Neutrophil (primary cell): ENCODE results near the gene PLAU.

Experiments
- H3K27ac ChIP-seq: fragments of 200-600 bp; sonication (generic); 2 replicates; pipeline ENCODE4 v1.5.1; 2016; ENCODE audit warnings: mild to moderate bottlenecking, moderate library complexity
- H3K27me3 ChIP-seq: fragments of 200-600 bp; sonication (generic); 2 replicates; pipeline ENCODE4 v1.6.0; 2016; ENCODE audit warnings: mild to moderate bottlenecking
- H3K36me3 ChIP-seq: fragments of 200-600 bp; sonication (generic); 2 replicates; pipeline ENCODE4 v1.5.1; 2017
- H3K4me1 ChIP-seq, 2 experiments: fragments of 200-600 bp in 1 of 2; sonication (generic) in 1 of 2; 1 replicate in 1 of 2; 2 replicates in 1 of 2; pipeline versions ENCODE4 v1.5.1 to v1.6.1; 2013 to 2016; ENCODE audit warnings: low read depth in 1 of 2, low read length in 1 of 2, mild to moderate bottlenecking in 1 of 2, moderate library complexity in 1 of 2; ENCODE audit not compliant: control insufficient read depth in 1 of 2, insufficient read depth in 1 of 2
- H3K4me3 ChIP-seq, 2 experiments: fragments of 200-600 bp in 1 of 2; sonication (generic) in 1 of 2; 1 replicate in 1 of 2; 2 replicates in 1 of 2; pipeline ENCODE4 v1.5.1; 2013 to 2016; ENCODE audit warnings: low read depth in 1 of 2, low read length in 1 of 2, mild to moderate bottlenecking in 1 of 2, moderate library complexity in 1 of 2
- H3K9me3 ChIP-seq: fragments of 200-600 bp; sonication (generic); 2 replicates; pipeline ENCODE4 v1.5.1; 2016
- TF ChIP-seq, protein P1 (sequence below): fragments of 200-600 bp; sonication (generic); IDR thresholded peaks from 2 replicates; pipeline ENCODE4 v1.5.1; 2016; ENCODE audit warnings: antibody characterized with exemption

The PLAU gene

DNA sequence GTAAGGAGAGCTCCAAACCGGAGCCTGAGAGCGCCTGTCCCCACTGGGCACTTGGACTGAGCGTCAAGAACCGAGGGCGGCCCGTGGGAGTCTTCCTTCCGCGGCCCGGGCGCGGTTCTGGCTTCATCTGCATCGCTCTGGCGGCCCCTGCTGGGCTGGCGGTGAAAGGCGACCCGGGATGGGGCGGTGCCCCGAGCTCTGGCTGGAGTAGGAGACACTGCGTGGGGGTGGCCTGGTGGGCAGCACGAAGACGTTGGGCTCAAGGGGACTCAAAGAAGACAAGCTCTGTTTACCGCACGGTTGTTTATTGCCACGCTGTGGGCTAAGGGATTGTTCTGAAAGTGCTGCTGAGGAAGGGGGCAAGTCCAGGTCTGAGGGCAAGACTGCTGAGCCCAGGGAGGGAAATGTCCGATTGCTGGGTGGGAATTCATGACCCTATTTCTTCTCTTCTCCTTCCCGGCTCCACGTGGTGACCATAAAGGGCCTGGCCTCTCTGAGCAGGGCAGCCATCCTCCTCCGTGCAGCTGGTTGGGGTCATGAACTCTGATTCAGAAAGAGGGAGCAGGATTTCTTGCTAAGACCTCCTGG, 29.8 kb downstream of the PLAU start:
- Histone ChIP-seq H3K27ac (peak overlapping the region; percentile 27), H3K36me3 (no peaks in the 10 kb centered on the region), H3K27me3 (no peaks in the 10 kb centered on the region), H3K4me3 (peak overlapping the region in 1 of 2 experiments; percentile 28), H3K9me3 (no peaks in the 10 kb centered on the region), H3K4me1 (peaks cover 9 to 11% of the 10 kb centered on the region in 2 experiments)
- TF ChIP-seq, protein P1, sequence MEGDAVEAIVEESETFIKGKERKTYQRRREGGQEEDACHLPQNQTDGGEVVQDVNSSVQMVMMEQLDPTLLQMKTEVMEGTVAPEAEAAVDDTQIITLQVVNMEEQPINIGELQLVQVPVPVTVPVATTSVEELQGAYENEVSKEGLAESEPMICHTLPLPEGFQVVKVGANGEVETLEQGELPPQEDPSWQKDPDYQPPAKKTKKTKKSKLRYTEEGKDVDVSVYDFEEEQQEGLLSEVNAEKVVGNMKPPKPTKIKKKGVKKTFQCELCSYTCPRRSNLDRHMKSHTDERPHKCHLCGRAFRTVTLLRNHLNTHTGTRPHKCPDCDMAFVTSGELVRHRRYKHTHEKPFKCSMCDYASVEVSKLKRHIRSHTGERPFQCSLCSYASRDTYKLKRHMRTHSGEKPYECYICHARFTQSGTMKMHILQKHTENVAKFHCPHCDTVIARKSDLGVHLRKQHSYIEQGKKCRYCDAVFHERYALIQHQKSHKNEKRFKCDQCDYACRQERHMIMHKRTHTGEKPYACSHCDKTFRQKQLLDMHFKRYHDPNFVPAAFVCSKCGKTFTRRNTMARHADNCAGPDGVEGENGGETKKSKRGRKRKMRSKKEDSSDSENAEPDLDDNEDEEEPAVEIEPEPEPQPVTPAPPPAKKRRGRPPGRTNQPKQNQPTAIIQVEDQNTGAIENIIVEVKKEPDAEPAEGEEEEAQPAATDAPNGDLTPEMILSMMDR, result peak; percentile 98

DNA sequence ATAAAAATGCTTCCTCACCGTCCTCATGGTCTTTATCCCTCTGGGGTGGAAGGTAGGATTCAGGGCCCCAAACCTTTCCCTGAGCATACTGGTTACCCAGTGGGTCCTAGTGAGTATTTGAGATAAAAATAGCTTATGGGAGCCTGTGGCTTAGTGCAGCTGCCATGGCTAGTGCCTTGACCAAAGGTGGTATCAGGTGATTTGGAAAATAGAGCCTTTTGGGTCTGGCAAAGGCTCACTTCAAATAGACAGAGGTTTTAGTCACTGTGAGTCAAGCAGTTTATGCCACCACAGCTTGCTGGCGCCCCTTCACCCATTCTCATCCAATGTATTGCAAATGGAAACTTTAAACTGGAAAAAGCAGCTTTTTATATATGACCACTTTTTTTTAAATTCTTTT, 30.4 kb downstream of the PLAU start:
- Histone ChIP-seq H3K4me3 (peak overlapping the region in 1 of 2 experiments; percentile 28), H3K27ac (no peak overlapping the region)
- TF ChIP-seq, protein P1, result no peak

DNA sequence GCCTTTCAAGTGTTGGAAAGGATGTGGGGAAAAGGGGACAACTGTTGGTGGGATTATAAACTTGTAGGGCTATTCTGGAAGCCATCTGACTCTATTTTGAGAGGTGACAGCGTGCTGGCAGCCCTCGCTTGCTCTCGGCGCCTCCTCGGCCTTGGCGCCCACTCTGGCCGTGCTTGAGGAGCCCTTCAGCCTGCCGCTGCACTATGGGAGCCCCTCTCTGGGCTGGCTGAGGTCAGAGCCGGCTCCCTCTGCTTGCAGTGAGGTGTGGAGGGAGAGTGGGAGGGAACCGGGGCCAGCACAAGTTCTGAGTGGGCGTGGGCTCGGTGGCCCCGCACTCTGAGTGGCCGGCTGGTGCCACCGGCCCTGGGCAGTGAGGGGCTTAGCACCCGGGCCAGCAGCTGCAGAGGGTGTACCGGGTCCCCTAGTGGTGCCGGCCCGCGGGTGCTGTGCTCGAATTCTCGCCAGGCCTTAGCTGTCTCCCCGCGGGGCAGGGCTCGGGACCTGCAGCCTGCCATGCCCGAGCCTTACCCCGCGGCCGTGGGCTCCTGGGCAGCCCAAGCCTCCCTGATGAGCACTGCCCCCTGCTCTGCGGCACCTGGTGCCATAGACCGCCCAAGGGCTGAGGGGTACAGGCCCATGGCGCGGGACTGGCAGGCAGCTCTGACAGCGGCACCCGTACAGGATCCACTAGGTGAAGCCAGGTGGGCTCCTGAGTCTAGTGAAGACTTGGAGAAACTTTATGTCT, 33.6 kb downstream of the PLAU start:
- Histone ChIP-seq H3K27ac (no peak overlapping the region), H3K4me3 (no peak overlapping the region), H3K9me3 (no peaks in the 10 kb centered on the region), H3K27me3 (no peaks in the 10 kb centered on the region), H3K36me3 (no peaks in the 10 kb centered on the region), H3K4me1 (peaks cover 9 to 11% of the 10 kb centered on the region in 2 experiments)
- TF ChIP-seq, protein P1, result no peak

More for the DNA sequence above, 30.4 kb downstream of the PLAU start:
- Histone ChIP-seq H3K36me3 (no peaks in the 10 kb centered on the region), H3K27me3 (no peaks in the 10 kb centered on the region), H3K9me3 (no peaks in the 10 kb centered on the region), H3K4me1 (peaks cover 9 to 11% of the 10 kb centered on the region in 2 experiments)

DNA sequence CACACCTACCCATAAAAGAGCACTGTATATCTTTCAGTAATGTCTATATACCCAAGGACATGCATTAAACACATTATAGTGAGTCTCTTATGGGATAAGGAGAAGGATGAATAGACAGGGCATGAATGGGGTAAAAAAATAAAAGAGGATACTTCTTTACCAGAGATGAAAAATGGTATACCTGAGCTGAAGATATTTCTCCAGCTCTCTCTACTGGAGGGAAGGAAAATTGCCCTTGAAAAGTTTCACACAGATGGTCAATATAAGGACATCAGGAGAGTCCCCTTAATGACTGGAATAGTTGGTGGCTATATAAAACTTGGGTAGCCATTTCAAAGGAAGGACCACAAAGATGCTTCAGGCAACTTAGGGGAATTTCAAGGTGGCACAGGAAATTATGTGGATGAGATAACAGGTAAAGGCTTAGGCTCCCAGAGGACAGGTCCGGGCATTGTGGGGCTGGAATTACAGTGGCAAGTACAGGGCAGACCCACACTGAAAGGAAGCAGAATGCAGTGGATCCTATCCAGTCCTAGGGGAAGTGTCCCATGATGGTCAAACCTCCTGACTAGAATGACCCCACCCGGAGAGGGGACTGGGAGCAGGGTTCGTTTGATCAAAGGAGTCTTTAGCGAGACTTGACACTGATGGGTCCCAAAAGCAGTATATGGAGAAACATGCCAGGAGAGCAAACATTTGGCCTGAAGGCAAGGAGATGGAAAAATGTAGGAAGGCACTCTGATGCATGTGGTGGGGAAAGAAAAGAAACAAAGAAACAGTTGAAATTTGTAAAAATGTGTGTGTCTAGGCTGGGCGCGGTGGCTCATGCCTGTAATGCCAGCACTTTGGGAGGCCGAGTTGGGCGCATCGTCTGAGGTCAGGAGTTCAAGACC, 35.6 kb downstream of the PLAU start:
- no peak overlapping the region for H3K4me3 ChIP-seq
- no peaks in the 10 kb centered on the region for H3K36me3 ChIP-seq
- no peaks in the 10 kb centered on the region for H3K9me3 ChIP-seq
- H3K27me3 ChIP-seq, result no peaks in the 10 kb centered on the region
- TF ChIP-seq, protein P1, result no peak
- H3K27ac ChIP-seq, result no peak overlapping the region
- no peaks in the 10 kb centered on the region for H3K4me1 ChIP-seq

DNA sequence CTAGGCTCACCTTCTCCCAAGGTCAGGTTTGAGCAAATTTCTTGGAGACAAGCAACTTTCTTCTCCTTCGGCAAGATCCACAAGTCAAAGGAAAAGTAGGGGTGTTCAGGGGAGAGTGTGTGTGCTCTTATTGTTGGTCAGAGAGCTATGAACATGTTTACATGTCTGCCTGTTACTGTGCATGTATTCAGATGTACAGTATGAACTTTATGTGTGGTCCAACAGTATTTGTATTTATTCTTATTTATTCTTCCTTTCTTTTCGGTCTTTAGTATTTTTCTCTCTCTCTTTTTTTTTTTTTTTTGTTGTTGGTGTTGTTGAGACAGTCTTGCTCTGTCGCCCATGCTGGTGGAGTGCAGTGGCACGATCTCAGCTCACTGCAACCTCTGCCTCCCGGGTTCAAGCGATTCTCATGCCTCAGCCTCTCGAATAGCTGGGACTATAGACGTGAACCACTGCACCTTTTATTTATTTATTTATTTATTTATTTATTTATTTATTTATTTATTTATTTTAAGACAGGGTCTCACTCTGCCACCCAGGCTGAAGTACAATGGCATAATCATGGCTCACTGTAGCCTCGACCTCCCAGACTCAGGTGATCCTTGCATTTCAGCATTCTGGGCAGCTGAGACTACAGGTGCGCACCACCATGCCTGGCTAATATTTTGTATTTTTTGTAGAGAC, 38.2 kb downstream of the PLAU start:
- Histone ChIP-seq H3K4me1 (peaks cover 14 to 18% of the 10 kb centered on the region in 2 experiments), H3K9me3 (no peaks in the 10 kb centered on the region), H3K27me3 (no peaks in the 10 kb centered on the region), H3K36me3 (no peaks in the 10 kb centered on the region), H3K4me3 (no peak overlapping the region), H3K27ac (no peak overlapping the region)
- TF ChIP-seq, protein P1, result no peak
